Thymus (tissue), 14 donors: ENCODE results near the gene PRPF4. TPM values are rescaled to one million over a fixed set of nuclear protein-coding genes. Genes with fewer than 3 reads are reported as not detected.
A peak's percentile ranks its signal among the peaks of the same experiment; 100 is the strongest.
"Not testable (repeated sequence)": the region's sequence is repeated elsewhere in the genome, so short reads cannot be mapped to it uniquely, and the experiment has no call there.

Source experiments
- DNase-seq, 9 donors: peaks; one replicate each; pipeline ENCODE4 v3.0.0-alpha.2; 2013; ENCODE audit warnings: low spot score in 9 of 9, low read depth in 6 of 9, missing footprints in 1 of 9
- H3K27ac ChIP-seq, 2 donors: one replicate each; pipeline ENCODE4 v1.5.1; 2013; ENCODE audit warnings: control low read depth in 1 of 2, low read depth in 1 of 2, low read length in 1 of 2, mild to moderate bottlenecking in 1 of 2, moderate library complexity in 1 of 2
- H3K27me3 ChIP-seq, 2 donors: one replicate each; pipeline ENCODE4 v1.5.1; 2013; ENCODE audit warnings: low read length in 1 of 2; ENCODE audit not compliant: control insufficient read depth in 2 of 2, insufficient read depth in 1 of 2
- H3K36me3 ChIP-seq, 2 donors: one replicate each; pipeline ENCODE4 v1.5.1; 2013; ENCODE audit warnings: low read length in 1 of 2, mild to moderate bottlenecking in 1 of 2, moderate library complexity in 1 of 2; ENCODE audit not compliant: control insufficient read depth in 2 of 2, insufficient read depth in 2 of 2
- H3K4me1 ChIP-seq, 2 donors: one replicate each; pipeline ENCODE4 v1.5.1; 2013; ENCODE audit warnings: low read length in 2 of 2; ENCODE audit not compliant: control insufficient read depth in 2 of 2, insufficient read depth in 2 of 2
- H3K4me3 ChIP-seq, 2 donors: one replicate each; pipeline ENCODE4 v1.5.1; 2013; ENCODE audit warnings: low read length in 2 of 2, control low read depth in 1 of 2, mild to moderate bottlenecking in 1 of 2
- H3K9me3 ChIP-seq, 2 donors: one replicate each; pipeline ENCODE4 v1.5.1; 2013; ENCODE audit warnings: low read length in 1 of 2, mild to moderate bottlenecking in 1 of 2; ENCODE audit not compliant: control insufficient read depth in 2 of 2, insufficient read depth in 1 of 2
- WGBS: extraction: QIAGEN DNeasy Blood & Tissue Kit; methylation state at CpG from one replicate; pipeline ENCODE4 v1.1.7; 2013; 5-methylcytosine and 5-hydroxymethylcytosine counted together
- long read RNA-seq, 10 donors: transcript quantifications; one replicate each; lab custom pipeline, GENCODE V29; 2026
- polyA plus RNA-seq: library from polyadenylated mRNA; stranded (reverse); fragments of 200-250 nt; gene quantifications from one replicate; pipeline ENCODE4 v1.2.3, GENCODE V29; 2013
- total RNA-seq: library from RNA; stranded (reverse); fragments of 120-200 nt; gene quantifications from one replicate; pipeline ENCODE4 v1.2.4, GENCODE V29; 2013
- donor health status: healthy.

The PRPF4 gene
- 22.8 TPM for total RNA-seq
- 18.5 TPM for polyA plus RNA-seq
- long read RNA-seq, donor 1: 0 reads
- long read RNA-seq, donor 2: 0 reads
- long read RNA-seq, donor 3, transcript PRPF4-202 (14 exons, 3,212 nt): major isoform, 8 of 18 reads
- long read RNA-seq, donor 3, partial matches to known transcripts: 6 of 18 reads
- long read RNA-seq, donor 3, other reads (novel, unspliced or antisense): 0 of 18 reads
- long read RNA-seq, donor 4, partial matches to known transcripts: 0 of 4 reads
- long read RNA-seq, donor 4, other reads (novel, unspliced or antisense): 0 of 4 reads
- long read RNA-seq, donor 5, partial matches to known transcripts: 21 of 26 reads
- long read RNA-seq, donor 5, other reads (novel, unspliced or antisense): 0 of 26 reads
- long read RNA-seq, donor 6, partial matches to known transcripts: 7 of 11 reads
- long read RNA-seq, donor 6, other reads (novel, unspliced or antisense): 0 of 11 reads
- long read RNA-seq, donor 7, transcript PRPF4-202 (14 exons, 3,212 nt): major isoform, 6 of 7 reads
- long read RNA-seq, donor 7, partial matches to known transcripts: 0 of 7 reads
- long read RNA-seq, donor 7, other reads (novel, unspliced or antisense): 0 of 7 reads
- long read RNA-seq, donor 8, partial matches to known transcripts: 0 of 1 reads
- long read RNA-seq, donor 8, other reads (novel, unspliced or antisense): 0 of 1 reads
- long read RNA-seq, donor 9, transcript PRPF4-202 (14 exons, 3,212 nt): major isoform, 5 of 5 reads
- long read RNA-seq, donor 9, partial matches to known transcripts: 0 of 5 reads
- long read RNA-seq, donor 9, other reads (novel, unspliced or antisense): 0 of 5 reads
- long read RNA-seq, donor 10, partial matches to known transcripts: 0 of 3 reads
- long read RNA-seq, donor 10, other reads (novel, unspliced or antisense): 0 of 3 reads

GRCh38 chr9:113275157-113276131 lies at the start of gene PRPF4, which contains the start of gene CDC26:
PRPF4 (plus strand) TSS chr9:113275658; CDS start chr9:113275744, 86 bp downstream.
CDC26 (minus strand) TSS chr9:113275572; CDS start chr9:113272507, 3,065 bp downstream.
- peak within 1 kb of the TSS; percentile 93 to 95 for H3K27ac ChIP-seq
- peaks cover 5% of the 10 kb centered on the region in 2 donors for H3K4me1 ChIP-seq
- WGBS: under 1% methylated on average over 63 of the region's 63 CpGs
- H3K27me3 ChIP-seq: no peaks in the 10 kb centered on the region
- peak within 1 kb of the TSS; percentile 70 to 83 for H3K4me3 ChIP-seq
- peak; percentile 92 to 98 (median 95) for DNase-seq
- no peaks in the 10 kb centered on the region for H3K9me3 ChIP-seq
- peaks cover 34 to 51% of the 10 kb centered on the region in 2 donors for H3K36me3 ChIP-seq

GRCh38 chr9:113227436-113227835 lies 48.0 kb upstream of the PRPF4 start:
- Histone ChIP-seq H3K4me1 (peaks cover 3 to 6% of the 10 kb centered on the region in 2 donors), H3K27ac (no peak overlapping the region), H3K4me3 (no peak overlapping the region), H3K36me3 (no peaks in the 10 kb centered on the region), H3K9me3 (no peaks in the 10 kb centered on the region), H3K27me3 (no peaks in the 10 kb centered on the region)
- no peak for DNase-seq
- WGBS: 0% methylated on average over 1 of the region's 1 CpG

GRCh38 chr9:113228130-113228665 lies 47.3 kb upstream of the PRPF4 start:
- Histone ChIP-seq H3K9me3 (no peaks in the 10 kb centered on the region), H3K27me3 (no peaks in the 10 kb centered on the region), H3K4me1 (peaks cover 0 to 3% of the 10 kb centered on the region in 2 donors), H3K4me3 (no peak overlapping the region), H3K36me3 (no peaks in the 10 kb centered on the region), H3K27ac (peak overlapping the region in 1 of 2 donors; percentile 11)
- 51% methylated on average over 3 of the region's 3 CpGs for whole genome bisulfite sequencing
- peak in 2 of 9 donors; percentile 33 to 59 for DNase-seq

GRCh38 chr9:113231701-113232100 lies 43.8 kb upstream of the PRPF4 start:
- peaks cover 0 to 3% of the 10 kb centered on the region in 2 donors for H3K4me1 ChIP-seq
- H3K36me3 ChIP-seq: no peaks in the 10 kb centered on the region
- over 99% methylated on average over 2 of the region's 2 CpGs for WGBS
- no peak overlapping the region for H3K27ac ChIP-seq
- H3K27me3 ChIP-seq: no peaks in the 10 kb centered on the region
- DNase-seq: no peak
- H3K4me3 ChIP-seq: no peak overlapping the region
- no peaks in the 10 kb centered on the region for H3K9me3 ChIP-seq

GRCh38 chr9:113235701-113236255 lies 39.7 kb upstream of the PRPF4 start:
- H3K4me3 ChIP-seq, DNase-seq, H3K36me3 ChIP-seq, H3K27me3 ChIP-seq, H3K4me1 ChIP-seq, H3K9me3 ChIP-seq, H3K27ac ChIP-seq: not testable (repeated sequence)
- 96% methylated on average over 10 of the region's 10 CpGs for WGBS

GRCh38 chr9:113237026-113237425 lies 38.4 kb upstream of the PRPF4 start:
- H3K36me3 ChIP-seq: no peaks in the 10 kb centered on the region
- H3K4me3 ChIP-seq: no peak overlapping the region
- H3K9me3 ChIP-seq: no peaks in the 10 kb centered on the region
- no peak for DNase-seq
- H3K27ac ChIP-seq: no peak overlapping the region
- 96% methylated on average over 4 of the region's 4 CpGs for WGBS
- H3K27me3 ChIP-seq: no peaks in the 10 kb centered on the region
- H3K4me1 ChIP-seq: no peaks in the 10 kb centered on the region

- H3K27me3 ChIP-seq: no peaks in the 10 kb centered on the region
- H3K4me3 ChIP-seq: no peak overlapping the region
- WGBS: 97% methylated on average over 10 of the region's 10 CpGs
- H3K9me3 ChIP-seq: no peaks in the 10 kb centered on the region
- H3K36me3 ChIP-seq: no peaks in the 10 kb centered on the region
- no peaks in the 10 kb centered on the region for H3K4me1 ChIP-seq
- no peak overlapping the region for H3K27ac ChIP-seq
- no peak for DNase-seq
Observed at GRCh38 chr9:113238202-113238858, 37.1 kb upstream of the PRPF4 start.

- Histone ChIP-seq H3K36me3 (no peaks in the 10 kb centered on the region), H3K4me3 (no peak overlapping the region), H3K27ac (no peak overlapping the region), H3K9me3 (no peaks in the 10 kb centered on the region), H3K4me1 (no peaks in the 10 kb centered on the region), H3K27me3 (no peaks in the 10 kb centered on the region)
- 96% methylated on average over 4 of the region's 4 CpGs for WGBS
- DNase-seq: no peak
Observed at GRCh38 chr9:113238859-113239232, 36.6 kb upstream of the PRPF4 start.
